Kidney (tissue), 14 donors: ENCODE measurements around the gene CHD2. TPM values are rescaled to one million over a fixed set of nuclear protein-coding genes. Genes with fewer than 3 reads are reported as not detected.

Source experiments
- DNase-seq, 5 donors: peaks; one replicate each; pipeline ENCODE4 v3.0.0-alpha.2; 2013 to 2020
- FAIRE-seq: peaks from 2 replicates; lab custom pipeline; 2012; peaks lifted over from hg19 to GRCh38; lab: Jason Lieb, UNC
- H3K27ac ChIP-seq, 2 donors: one replicate each; pipeline ENCODE4 v1.7.0; 2013; ENCODE audit warnings: low read depth in 2 of 2, low read length in 2 of 2, inconsistent platforms in 1 of 2
- H3K27me3 ChIP-seq: one replicate; pipeline ENCODE4 v1.7.1; 2013; ENCODE audit warnings: low read length, inconsistent platforms; ENCODE audit not compliant: control insufficient read depth, insufficient read depth
- H3K36me3 ChIP-seq, 3 donors: one replicate each; pipeline versions ENCODE4 v1.7.0 to v1.7.1; 2013; ENCODE audit warnings: low read length in 3 of 3, control low read depth in 1 of 3, inconsistent platforms in 1 of 3; ENCODE audit not compliant: insufficient read depth in 3 of 3, control insufficient read depth in 2 of 3
- H3K4me1 ChIP-seq, 3 donors: one replicate each; pipeline versions ENCODE4 v1.7.0 to v1.7.1; 2013; ENCODE audit warnings: low read length in 3 of 3, inconsistent platforms in 1 of 3, low read depth in 1 of 3; ENCODE audit not compliant: control insufficient read depth in 2 of 3, insufficient read depth in 2 of 3
- H3K4me3 ChIP-seq, 3 donors: one replicate each; pipeline versions ENCODE4 v1.7.0 to v1.8.1; 2013; ENCODE audit warnings: low read length in 3 of 3, control low read depth in 1 of 3, inconsistent platforms in 1 of 3
- H3K9ac ChIP-seq, 3 donors: one replicate each; pipeline versions ENCODE4 v1.7.0 to v1.7.1; 2013; ENCODE audit warnings: low read length in 3 of 3, control low read depth in 1 of 3, inconsistent platforms in 1 of 3
- H3K9me3 ChIP-seq, 3 donors: one replicate each; pipeline versions ENCODE4 v1.7.0 to v1.7.1; 2013; ENCODE audit warnings: low read length in 3 of 3, control low read depth in 1 of 3, inconsistent platforms in 1 of 3; ENCODE audit not compliant: control insufficient read depth in 2 of 3, insufficient read depth in 1 of 3
- intact Hi-C: fragments of 100-400 bp; cut with DNase I; formaldehyde crosslinking; loops from one replicate; pipeline ENCODE4 v1.11.1; 2022
- polyA plus RNA-seq: library from polyadenylated mRNA; stranded (reverse); fragments of 350-450 nt; fragmentation: Illumina TruSeq; extraction: RNeasy Lipid Tissue Mini Kit (QIAGEN cat#74804); gene quantifications from one replicate; pipeline ENCODE4 v1.2.3, GENCODE V29; 2014; ENCODE audit warnings: low read depth, low replicate concordance; ENCODE audit not compliant: insufficient read depth
- total RNA-seq: library from RNA; stranded (reverse); fragmentation: NEBNext Ultra II Directional; extraction: Animal tissue kit (Norgen Biotek cat#: 25700); gene quantifications from one replicate; pipeline ENCODE4 v1.2.1, GENCODE V29; 2021
- TF ChIP-seq, protein P1 (sequence below): IDR thresholded peaks from 3 replicates; pipeline ENCODE4 v1.5.1; 2012; ENCODE audit warnings: mild to moderate bottlenecking, moderate library complexity, borderline replicate concordance; ENCODE audit not compliant: insufficient read depth; ENCODE audit errors: extremely low read depth
- donor health status: control.
- donor health status: control.
- donor health status: control.
- donor health status: control.
- donor health status: control.
- donor health status: DM: yes; HTN: yes; CAD: no.
- donor health status: Normal renal cell carcinoma (clear cell type).

The CHD2 gene
- total and polyA plus RNA-seq, 2 donors from 2014 or later, result 22.5 to 137 TPM

DNA sequence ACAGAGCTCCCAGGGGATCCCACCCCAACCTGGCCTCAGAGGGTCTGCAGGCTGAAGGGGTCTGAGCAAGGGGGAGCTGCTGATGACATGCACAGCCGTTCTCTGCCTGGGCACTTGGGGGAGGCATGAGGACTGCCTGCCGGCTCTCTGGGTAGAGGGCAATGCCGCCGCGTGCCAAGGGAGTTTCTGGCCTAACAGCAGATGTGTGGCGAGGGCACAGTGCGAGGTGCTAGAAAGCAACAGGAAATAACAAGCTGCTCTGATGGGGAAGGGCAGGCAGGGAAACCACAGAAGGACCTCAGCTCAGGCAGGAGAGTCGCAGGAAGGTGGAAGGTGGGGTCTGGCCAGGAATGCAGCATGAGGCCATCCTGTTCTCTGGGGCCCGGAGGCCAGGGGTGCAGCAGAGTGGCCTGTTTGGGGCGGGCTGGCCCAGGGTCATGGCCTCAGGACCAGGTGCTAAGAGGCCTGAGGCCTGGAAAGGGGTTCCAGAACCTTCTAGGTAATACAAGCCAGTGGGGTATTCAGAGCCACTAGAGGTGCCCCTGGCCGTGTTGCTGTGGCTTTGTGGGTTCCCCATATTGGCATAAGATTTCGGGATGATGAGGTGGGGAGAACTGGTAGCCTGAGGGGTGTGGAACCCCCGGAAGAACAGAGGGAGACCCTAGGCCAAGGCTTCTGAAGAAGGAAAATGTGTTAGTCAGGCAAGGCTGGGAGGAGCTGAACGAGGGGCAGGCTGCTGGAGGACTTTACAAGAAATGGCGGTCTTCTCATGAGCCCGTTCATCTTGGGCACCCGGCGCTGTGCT is 147.7 kb downstream of the CHD2 start:
- TF ChIP-seq, protein P1, sequence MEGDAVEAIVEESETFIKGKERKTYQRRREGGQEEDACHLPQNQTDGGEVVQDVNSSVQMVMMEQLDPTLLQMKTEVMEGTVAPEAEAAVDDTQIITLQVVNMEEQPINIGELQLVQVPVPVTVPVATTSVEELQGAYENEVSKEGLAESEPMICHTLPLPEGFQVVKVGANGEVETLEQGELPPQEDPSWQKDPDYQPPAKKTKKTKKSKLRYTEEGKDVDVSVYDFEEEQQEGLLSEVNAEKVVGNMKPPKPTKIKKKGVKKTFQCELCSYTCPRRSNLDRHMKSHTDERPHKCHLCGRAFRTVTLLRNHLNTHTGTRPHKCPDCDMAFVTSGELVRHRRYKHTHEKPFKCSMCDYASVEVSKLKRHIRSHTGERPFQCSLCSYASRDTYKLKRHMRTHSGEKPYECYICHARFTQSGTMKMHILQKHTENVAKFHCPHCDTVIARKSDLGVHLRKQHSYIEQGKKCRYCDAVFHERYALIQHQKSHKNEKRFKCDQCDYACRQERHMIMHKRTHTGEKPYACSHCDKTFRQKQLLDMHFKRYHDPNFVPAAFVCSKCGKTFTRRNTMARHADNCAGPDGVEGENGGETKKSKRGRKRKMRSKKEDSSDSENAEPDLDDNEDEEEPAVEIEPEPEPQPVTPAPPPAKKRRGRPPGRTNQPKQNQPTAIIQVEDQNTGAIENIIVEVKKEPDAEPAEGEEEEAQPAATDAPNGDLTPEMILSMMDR, result no peak
- FAIRE-seq, result no peak
- H3K4me1 ChIP-seq, result no peaks in the 10 kb centered on the region
- H3K36me3 ChIP-seq, result peaks cover 0 to 3% (median 0%) of the 10 kb centered on the region in 3 donors
- no peaks in the 10 kb centered on the region for H3K27me3 ChIP-seq
- no peak overlapping the region for H3K27ac ChIP-seq
- H3K9ac ChIP-seq, result no peak overlapping the region
- no peak overlapping the region for H3K4me3 ChIP-seq
- peaks cover 0 to 8% (median 0%) of the 10 kb centered on the region in 3 donors for H3K9me3 ChIP-seq
- peak in 1 of 5 donors; percentile 71 for DNase-seq
- intact Hi-C loops, result no loop called here

DNA sequence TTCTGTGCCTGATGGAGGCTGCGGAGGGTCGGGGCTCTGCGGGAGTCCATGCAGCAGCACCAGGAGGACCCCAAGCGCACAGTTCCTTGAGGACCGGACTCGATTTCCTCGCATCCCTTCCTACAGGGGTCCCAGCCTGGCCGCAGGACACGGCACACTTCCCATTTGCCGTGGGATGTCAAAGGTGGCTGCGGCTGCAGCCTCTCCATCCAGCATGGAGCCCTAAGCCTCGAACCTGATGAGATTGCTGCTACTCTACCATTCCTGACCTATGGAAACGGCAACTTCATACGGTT is 148.2 kb downstream of the CHD2 start:
- H3K27me3 ChIP-seq, result no peaks in the 10 kb centered on the region
- no peak overlapping the region for H3K9ac ChIP-seq
- peak in 1 of 5 donors; percentile 65 for DNase-seq
- H3K4me3 ChIP-seq, result no peak overlapping the region
- peaks cover 0 to 8% (median 0%) of the 10 kb centered on the region in 3 donors for H3K9me3 ChIP-seq
- H3K4me1 ChIP-seq, result no peaks in the 10 kb centered on the region
- intact Hi-C loops, result no loop called here
- no peak overlapping the region for H3K27ac ChIP-seq
- TF ChIP-seq, protein P1, result no peak
- H3K36me3 ChIP-seq, result peaks cover 0 to 3% (median 0%) of the 10 kb centered on the region in 3 donors
- FAIRE-seq, result no peak

DNA sequence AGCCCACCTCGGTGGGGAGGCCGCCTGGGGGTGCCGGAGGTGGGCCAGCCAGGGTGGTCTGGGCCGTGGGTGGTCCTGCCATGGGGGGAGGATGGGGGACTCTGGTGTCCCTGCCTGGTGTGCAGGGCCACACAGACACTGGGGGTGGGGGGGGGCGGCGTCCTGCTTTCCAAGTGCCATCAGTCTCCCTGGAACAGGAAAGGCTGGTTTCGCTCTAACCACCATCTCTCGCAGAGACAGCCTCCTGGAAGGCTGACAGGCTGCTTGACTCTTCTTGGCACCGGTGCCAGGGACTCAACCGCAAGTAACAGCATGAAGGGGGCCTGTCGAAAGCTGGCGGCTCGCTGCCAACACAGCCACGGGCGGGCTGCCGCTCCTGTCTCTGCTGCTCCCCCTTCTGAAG is 148.6 kb downstream of the CHD2 start:
- no peak for FAIRE-seq
- Histone ChIP-seq H3K36me3 (peaks cover 0 to 3% (median 0%) of the 10 kb centered on the region in 3 donors), H3K9ac (no peak overlapping the region), H3K27ac (no peak overlapping the region), H3K9me3 (peaks cover 0 to 8% (median 0%) of the 10 kb centered on the region in 3 donors), H3K27me3 (no peaks in the 10 kb centered on the region), H3K4me3 (no peak overlapping the region), H3K4me1 (no peaks in the 10 kb centered on the region)
- DNase-seq, result peak in 1 of 5 donors; percentile 45
- intact Hi-C loops, result no loop called here
- TF ChIP-seq, protein P1, result no peak

DNA sequence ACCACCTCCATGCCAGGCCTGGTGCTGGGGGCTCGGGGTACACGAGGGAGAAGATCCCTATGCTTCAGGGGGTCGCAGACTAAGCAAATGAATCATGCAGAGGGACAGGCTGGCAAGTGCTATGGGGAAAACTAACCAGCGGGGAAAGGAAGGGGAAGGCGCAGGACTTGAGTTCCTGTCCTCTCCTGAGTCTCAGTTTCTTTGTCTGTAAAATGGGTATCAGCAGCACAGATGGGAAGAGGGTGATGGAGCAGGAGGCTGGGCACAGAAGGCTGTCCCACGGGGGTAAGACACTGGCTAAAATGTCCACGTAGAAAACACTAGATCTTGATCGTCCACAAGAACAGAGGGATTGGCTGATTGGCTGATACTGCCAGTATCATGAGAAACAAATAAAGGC is 149.1 kb downstream of the CHD2 start:
- Histone ChIP-seq H3K4me1 (no peaks in the 10 kb centered on the region), H3K27ac (no peak overlapping the region), H3K9me3 (peaks cover 0 to 8% (median 0%) of the 10 kb centered on the region in 3 donors), H3K4me3 (no peak overlapping the region), H3K27me3 (no peaks in the 10 kb centered on the region), H3K9ac (no peak overlapping the region), H3K36me3 (peaks cover 0 to 3% (median 0%) of the 10 kb centered on the region in 3 donors)
- FAIRE-seq (no peak), DNase-seq (no peak)
- TF ChIP-seq, protein P1, result no peak
- intact Hi-C loops, result no loop called here
